Duodenal mucosa (tissue), 2 donors: ENCODE results near the gene UHMK1.
"Not testable (repeated sequence)": the region's sequence is repeated elsewhere in the genome, so short reads cannot be mapped to it uniquely, and the experiment has no call there.

Source experiments
- H3K27ac ChIP-seq: one replicate; pipeline ENCODE4 v1.7.0; 2013; ENCODE audit warnings: low read depth, low read length
- H3K27me3 ChIP-seq, 2 donors: one replicate each; pipeline ENCODE4 v1.7.0; 2013; ENCODE audit warnings: low read length in 2 of 2, control low read depth in 1 of 2; ENCODE audit not compliant: insufficient read depth in 2 of 2, control insufficient read depth in 1 of 2
- H3K36me3 ChIP-seq, 2 donors: one replicate each; pipeline ENCODE4 v1.7.0; 2013; ENCODE audit warnings: low read length in 2 of 2, control low read depth in 1 of 2; ENCODE audit not compliant: insufficient read depth in 2 of 2, control insufficient read depth in 1 of 2
- H3K4me1 ChIP-seq, 2 donors: one replicate each; pipeline ENCODE4 v1.7.0; 2013; ENCODE audit warnings: low read length in 2 of 2, control low read depth in 1 of 2; ENCODE audit not compliant: insufficient read depth in 2 of 2, control insufficient read depth in 1 of 2
- H3K4me3 ChIP-seq, 2 donors: one replicate each; pipeline ENCODE4 v1.7.0; 2013; ENCODE audit warnings: low read length in 2 of 2, low read depth in 1 of 2
- H3K9ac ChIP-seq, 2 donors: one replicate each; pipeline ENCODE4 v1.7.0; 2013; ENCODE audit warnings: low read length in 2 of 2, low read depth in 1 of 2
- H3K9me3 ChIP-seq, 2 donors: one replicate each; pipeline ENCODE4 v1.7.0; 2013; ENCODE audit warnings: low read length in 2 of 2, control low read depth in 1 of 2; ENCODE audit not compliant: control insufficient read depth in 1 of 2

UHMK1 gene

GRCh38 chr1:162497723-162498495, at the start of gene UHMK1:
UHMK1 (plus strand) TSS chr1:162497818; CDS start chr1:162498001, 183 bp downstream.
- peaks cover 7 to 12% of the 10 kb centered on the region in 2 donors for H3K4me1 ChIP-seq
- H3K36me3 ChIP-seq, result peaks cover 12 to 27% of the 10 kb centered on the region in 2 donors
- H3K9me3 ChIP-seq, result no peaks in the 10 kb centered on the region
- H3K9ac ChIP-seq, result peak within 1 kb of the TSS; percentile 80 to 90
- no peaks in the 10 kb centered on the region for H3K27me3 ChIP-seq
- H3K4me3 ChIP-seq, result peak within 1 kb of the TSS; percentile 87 to 99
- peak within 1 kb of the TSS; percentile 77 for H3K27ac ChIP-seq

GRCh38 chr1:162454361-162454760, 43.3 kb upstream of the UHMK1 start:
- not testable (repeated sequence) for H3K9ac ChIP-seq, H3K36me3 ChIP-seq, H3K4me1 ChIP-seq, H3K27ac ChIP-seq, H3K9me3 ChIP-seq, H3K4me3 ChIP-seq, H3K27me3 ChIP-seq

- H3K4me3 ChIP-seq, result no peak overlapping the region
- H3K36me3 ChIP-seq, result no peaks in the 10 kb centered on the region
- H3K9me3 ChIP-seq, result no peaks in the 10 kb centered on the region
- no peak overlapping the region for H3K9ac ChIP-seq
- no peak overlapping the region for H3K27ac ChIP-seq
- no peaks in the 10 kb centered on the region for H3K4me1 ChIP-seq
- H3K27me3 ChIP-seq, result no peaks in the 10 kb centered on the region
Observed at GRCh38 chr1:162456323-162456722, 41.3 kb upstream of the UHMK1 start.

GRCh38 chr1:162458236-162458635, 39.4 kb upstream of the UHMK1 start:
- no peaks in the 10 kb centered on the region for H3K36me3 ChIP-seq
- H3K4me1 ChIP-seq, result peaks cover 3 to 4% of the 10 kb centered on the region in 2 donors
- H3K9me3 ChIP-seq, result no peaks in the 10 kb centered on the region
- no peak overlapping the region for H3K9ac ChIP-seq
- H3K27ac ChIP-seq, result no peak overlapping the region
- H3K27me3 ChIP-seq, result no peaks in the 10 kb centered on the region
- H3K4me3 ChIP-seq, result no peak overlapping the region

GRCh38 chr1:162462425-162462824, 35.2 kb upstream of the UHMK1 start:
- H3K9ac ChIP-seq, H3K27ac ChIP-seq, H3K4me1 ChIP-seq, H3K9me3 ChIP-seq, H3K4me3 ChIP-seq, H3K27me3 ChIP-seq, H3K36me3 ChIP-seq: not testable (repeated sequence)

- Histone ChIP-seq H3K36me3 (no peaks in the 10 kb centered on the region), H3K4me3 (no peak overlapping the region), H3K9ac (no peak overlapping the region)
Observed at GRCh38 chr1:162463021-162463420, 34.6 kb upstream of the UHMK1 start.

GRCh38 chr1:162466797-162467196, 30.8 kb upstream of the UHMK1 start:
- Histone ChIP-seq H3K4me3 (no peak overlapping the region), H3K27ac (no peak overlapping the region), H3K9ac (no peak overlapping the region), H3K4me1 (peaks cover 0 to 3% of the 10 kb centered on the region in 2 donors), H3K36me3 (no peaks in the 10 kb centered on the region), H3K27me3 (peaks cover 0 to 2% of the 10 kb centered on the region in 2 donors), H3K9me3 (no peaks in the 10 kb centered on the region)

More at GRCh38 chr1:162463021-162463420, 34.6 kb upstream of the UHMK1 start:
- Histone ChIP-seq H3K27ac (no peak overlapping the region), H3K9me3 (no peaks in the 10 kb centered on the region), H3K27me3 (no peaks in the 10 kb centered on the region), H3K4me1 (peaks cover 3 to 4% of the 10 kb centered on the region in 2 donors)

GRCh38 chr1:162470216-162470615, 27.4 kb upstream of the UHMK1 start:
- peaks cover 0 to 2% of the 10 kb centered on the region in 2 donors for H3K27me3 ChIP-seq
- H3K9ac ChIP-seq, result no peak overlapping the region
- no peak overlapping the region for H3K4me3 ChIP-seq
- H3K4me1 ChIP-seq, result no peaks in the 10 kb centered on the region
- no peaks in the 10 kb centered on the region for H3K9me3 ChIP-seq
- H3K36me3 ChIP-seq, result no peaks in the 10 kb centered on the region
- no peak overlapping the region for H3K27ac ChIP-seq

- H3K9me3 ChIP-seq, result no peaks in the 10 kb centered on the region
- no peak overlapping the region for H3K9ac ChIP-seq
- H3K36me3 ChIP-seq, result no peaks in the 10 kb centered on the region
- peaks cover 0 to 2% of the 10 kb centered on the region in 2 donors for H3K27me3 ChIP-seq
- no peak overlapping the region for H3K4me3 ChIP-seq
- no peak overlapping the region for H3K27ac ChIP-seq
- H3K4me1 ChIP-seq, result no peaks in the 10 kb centered on the region
Observed at GRCh38 chr1:162471290-162471853, 26.2 kb upstream of the UHMK1 start.

GRCh38 chr1:162475089-162475488, 22.5 kb upstream of the UHMK1 start:
- Histone ChIP-seq H3K36me3 (no peaks in the 10 kb centered on the region), H3K4me1 (no peaks in the 10 kb centered on the region), H3K9me3 (no peaks in the 10 kb centered on the region), H3K4me3 (no peak overlapping the region), H3K27ac (no peak overlapping the region), H3K9ac (no peak overlapping the region), H3K27me3 (no peaks in the 10 kb centered on the region)
